Activated T-helper 1 cell treated with anti-CD3 and anti-CD28 coated beads, Interleukin-12 subunit alpha, Interleukin-12 subunit beta, Interleukin-2, Interleukin-4 antibody, amounts not matched to agents 30 ng/mL and 10 ng/mL and 1 ng/mL, durations not matched to agents 14 hours and 24 hours and 36 hours (primary cell): Measurements from ENCODE around the gene METRN. TPM values are rescaled to one million over a fixed set of nuclear protein-coding genes. Genes with fewer than 3 reads are reported as not detected.
"Not testable (repeated sequence)": the region's sequence is repeated elsewhere in the genome, so short reads cannot be mapped to it uniquely, and the experiment has no call there.

ENCODE experiments used
- DNase-seq: peaks from one replicate; pipeline ENCODE4 v3.0.0; 2021; ENCODE audit warnings: low spot score
- H3K27ac Mint-ChIP-seq: one replicate; pipeline ENCODE4 v1.8.0; 2021; ENCODE audit warnings: mild to moderate bottlenecking, mixed read lengths
- H3K27me3 Mint-ChIP-seq: one replicate; pipeline ENCODE4 v1.8.0; 2022; ENCODE audit warnings: mild to moderate bottlenecking, moderate library complexity, mixed read lengths; ENCODE audit not compliant: insufficient read depth
- H3K36me3 Mint-ChIP-seq: one replicate; pipeline ENCODE4 v1.8.0; 2021; ENCODE audit warnings: low read depth, mixed read lengths
- H3K4me1 Mint-ChIP-seq: one replicate; pipeline ENCODE4 v1.8.0; 2021; ENCODE audit warnings: low read depth, mixed read lengths
- H3K4me3 Mint-ChIP-seq: one replicate; pipeline ENCODE4 v1.8.0; 2021; ENCODE audit warnings: mild to moderate bottlenecking, moderate library complexity, mixed read lengths
- H3K9me3 Mint-ChIP-seq: one replicate; pipeline ENCODE4 v1.8.0; 2021; ENCODE audit warnings: mixed read lengths
- intact Hi-C: fragments of 100-400 bp; cut with micrococcal nuclease; formaldehyde crosslinking; loops from one replicate; pipeline ENCODE4 v1.15.1; 2024
- total RNA-seq: library from RNA; stranded (reverse); gene quantifications from 2 replicates; pipeline ENCODE4 v1.2.3, GENCODE V29; 2022

METRN gene
- total RNA-seq, 1 donor from 2014 or later: 21.8 TPM

- H3K36me3 Mint-ChIP-seq, H3K27me3 Mint-ChIP-seq, H3K9me3 Mint-ChIP-seq, DNase-seq: not testable (repeated sequence)
- Mint-ChIP-seq H3K4me1 (peaks cover 17% of the 10 kb centered on the region), H3K27ac (peak overlapping the region; percentile 72), H3K4me3 (peak overlapping the region; percentile 82)
- intact Hi-C loops: loop anchor here (2.0 kb wide), 1 partner anchor 24 kb away; the partner anchor contains the start of gene METRN
These were observed 23.7 kb upstream of the METRN start for GRCh38 chr16:691242-691641.

GRCh38 chr16:692356-693108 is 22.4 kb upstream of the METRN start:
- H3K9me3 Mint-ChIP-seq: no peaks in the 10 kb centered on the region
- H3K27me3 Mint-ChIP-seq: peaks cover 9% of the 10 kb centered on the region
- H3K36me3 Mint-ChIP-seq: peaks cover 3% of the 10 kb centered on the region
- peak overlapping the region; percentile 65 for H3K4me3 Mint-ChIP-seq
- DNase-seq: no peak
- intact Hi-C loops: no loop called here
- H3K27ac Mint-ChIP-seq: peak overlapping the region; percentile 18
- peaks cover 17% of the 10 kb centered on the region for H3K4me1 Mint-ChIP-seq

- H3K4me1 Mint-ChIP-seq: peaks cover 17% of the 10 kb centered on the region
- H3K9me3 Mint-ChIP-seq: no peaks in the 10 kb centered on the region
- H3K36me3 Mint-ChIP-seq: peaks cover 3% of the 10 kb centered on the region
- H3K4me3 Mint-ChIP-seq: peak overlapping the region; percentile 11
- peaks cover 9% of the 10 kb centered on the region for H3K27me3 Mint-ChIP-seq
- H3K27ac Mint-ChIP-seq: no peak overlapping the region
- no peak for DNase-seq
- intact Hi-C loops: no loop called here
These were observed 21.6 kb upstream of the METRN start for GRCh38 chr16:693364-693763.

GRCh38 chr16:693766-694165 is 21.2 kb upstream of the METRN start:
- no peak for DNase-seq
- H3K9me3 Mint-ChIP-seq: no peaks in the 10 kb centered on the region
- peaks cover 9% of the 10 kb centered on the region for H3K27me3 Mint-ChIP-seq
- intact Hi-C loops: no loop called here
- H3K4me3 Mint-ChIP-seq: peak overlapping the region; percentile 11
- H3K4me1 Mint-ChIP-seq: peaks cover 17% of the 10 kb centered on the region
- no peak overlapping the region for H3K27ac Mint-ChIP-seq
- H3K36me3 Mint-ChIP-seq: peaks cover 3% of the 10 kb centered on the region

- Mint-ChIP-seq H3K36me3 (peaks cover 3% of the 10 kb centered on the region), H3K9me3 (no peaks in the 10 kb centered on the region), H3K27ac (no peak overlapping the region), H3K4me1 (peaks cover 16% of the 10 kb centered on the region), H3K27me3 (peaks cover 10% of the 10 kb centered on the region), H3K4me3 (peak overlapping the region; percentile 54)
- no peak for DNase-seq
- intact Hi-C loops: no loop called here
These were observed 20.6 kb upstream of the METRN start for GRCh38 chr16:694187-694862.

- peaks cover 13% of the 10 kb centered on the region for H3K4me1 Mint-ChIP-seq
These were observed 20.0 kb upstream of the METRN start for GRCh38 chr16:694863-695354.

GRCh38 chr16:695355-696089 is 19.4 kb upstream of the METRN start:
- H3K27ac Mint-ChIP-seq: peak overlapping the region; percentile 74
- H3K4me3 Mint-ChIP-seq: peak overlapping the region; percentile 80
- H3K36me3 Mint-ChIP-seq: peaks cover 1% of the 10 kb centered on the region
- peaks cover 13% of the 10 kb centered on the region for H3K27me3 Mint-ChIP-seq
- intact Hi-C loops: loop anchor here (5.0 kb wide), 1 partner anchor 42 kb away; no protein-coding TSS in a partner anchor
- H3K9me3 Mint-ChIP-seq: no peaks in the 10 kb centered on the region
- H3K4me1 Mint-ChIP-seq: peaks cover 13% of the 10 kb centered on the region
- DNase-seq: peak; percentile 66

More at GRCh38 chr16:694863-695354, 20.0 kb upstream of the METRN start:
- intact Hi-C loops: loop anchor here (5.0 kb wide), 1 partner anchor 42 kb away; no protein-coding TSS in a partner anchor
- Mint-ChIP-seq H3K36me3 (peaks cover 3% of the 10 kb centered on the region), H3K4me3 (no peak overlapping the region), H3K27ac (no peak overlapping the region), H3K27me3 (peaks cover 11% of the 10 kb centered on the region), H3K9me3 (no peaks in the 10 kb centered on the region)
- DNase-seq: no peak

- Mint-ChIP-seq H3K27me3 (peaks cover 19% of the 10 kb centered on the region), H3K9me3 (no peaks in the 10 kb centered on the region), H3K27ac (no peak overlapping the region), H3K36me3 (no peaks in the 10 kb centered on the region), H3K4me3 (peak overlapping the region; percentile 19), H3K4me1 (peaks cover 6% of the 10 kb centered on the region)
- no peak for DNase-seq
- intact Hi-C loops: loop anchor here (5.0 kb wide), 1 partner anchor 38 kb away; no protein-coding TSS in a partner anchor
These were observed 15.8 kb upstream of the METRN start for GRCh38 chr16:698911-699671.

- peak; percentile 50 for DNase-seq
- H3K27ac Mint-ChIP-seq: no peak overlapping the region
- no peak overlapping the region for H3K4me3 Mint-ChIP-seq
- H3K36me3 Mint-ChIP-seq: no peaks in the 10 kb centered on the region
- H3K9me3 Mint-ChIP-seq: no peaks in the 10 kb centered on the region
- intact Hi-C loops: no loop called here
- H3K4me1 Mint-ChIP-seq: no peaks in the 10 kb centered on the region
- peaks cover 21% of the 10 kb centered on the region for H3K27me3 Mint-ChIP-seq
These were observed 14.0 kb upstream of the METRN start for GRCh38 chr16:700684-701584.

- intact Hi-C loops: no loop called here
- H3K9me3 Mint-ChIP-seq: no peaks in the 10 kb centered on the region
- no peak overlapping the region for H3K4me3 Mint-ChIP-seq
- no peaks in the 10 kb centered on the region for H3K4me1 Mint-ChIP-seq
- no peak for DNase-seq
- peaks cover 33% of the 10 kb centered on the region for H3K27me3 Mint-ChIP-seq
- no peak overlapping the region for H3K27ac Mint-ChIP-seq
- no peaks in the 10 kb centered on the region for H3K36me3 Mint-ChIP-seq
These were observed 12.6 kb upstream of the METRN start for GRCh38 chr16:702341-702740.

GRCh38 chr16:703406-703805 is 11.5 kb upstream of the METRN start:
- intact Hi-C loops: no loop called here
- H3K27ac Mint-ChIP-seq: no peak overlapping the region
- no peaks in the 10 kb centered on the region for H3K9me3 Mint-ChIP-seq
- peaks cover 40% of the 10 kb centered on the region for H3K27me3 Mint-ChIP-seq
- H3K4me3 Mint-ChIP-seq: no peak overlapping the region
- DNase-seq: no peak
- H3K4me1 Mint-ChIP-seq: no peaks in the 10 kb centered on the region
- H3K36me3 Mint-ChIP-seq: no peaks in the 10 kb centered on the region
